ENCODE measurements around the gene TRIP10. TPM values are rescaled to one million over a fixed set of nuclear protein-coding genes. Genes with fewer than 3 reads are reported as not detected.

Gene TRIP10
- total and polyA plus RNA-seq, 4 donors = 3.4 to 9.9 (median 7.4) TPM

- TF ChIP-seq, protein P1, sequence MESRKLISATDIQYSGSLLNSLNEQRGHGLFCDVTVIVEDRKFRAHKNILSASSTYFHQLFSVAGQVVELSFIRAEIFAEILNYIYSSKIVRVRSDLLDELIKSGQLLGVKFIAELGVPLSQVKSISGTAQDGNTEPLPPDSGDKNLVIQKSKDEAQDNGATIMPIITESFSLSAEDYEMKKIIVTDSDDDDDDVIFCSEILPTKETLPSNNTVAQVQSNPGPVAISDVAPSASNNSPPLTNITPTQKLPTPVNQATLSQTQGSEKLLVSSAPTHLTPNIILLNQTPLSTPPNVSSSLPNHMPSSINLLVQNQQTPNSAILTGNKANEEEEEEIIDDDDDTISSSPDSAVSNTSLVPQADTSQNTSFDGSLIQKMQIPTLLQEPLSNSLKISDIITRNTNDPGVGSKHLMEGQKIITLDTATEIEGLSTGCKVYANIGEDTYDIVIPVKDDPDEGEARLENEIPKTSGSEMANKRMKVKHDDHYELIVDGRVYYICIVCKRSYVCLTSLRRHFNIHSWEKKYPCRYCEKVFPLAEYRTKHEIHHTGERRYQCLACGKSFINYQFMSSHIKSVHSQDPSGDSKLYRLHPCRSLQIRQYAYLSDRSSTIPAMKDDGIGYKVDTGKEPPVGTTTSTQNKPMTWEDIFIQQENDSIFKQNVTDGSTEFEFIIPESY (IDR thresholded peaks at IDR 0.05) = no peak
- no peak for TF ChIP-seq HNF4G (IDR thresholded peaks at IDR 0.05)
- TF ChIP-seq GABPA (IDR thresholded peaks at IDR 0.05 in 1 of 2, conservative IDR thresholded peaks at IDR 0.05 in 1 of 2) = no peak
Observed at GRCh38 chr19:6736169-6736916, 3.1 kb upstream of the TRIP10 start (continued).

DNA sequence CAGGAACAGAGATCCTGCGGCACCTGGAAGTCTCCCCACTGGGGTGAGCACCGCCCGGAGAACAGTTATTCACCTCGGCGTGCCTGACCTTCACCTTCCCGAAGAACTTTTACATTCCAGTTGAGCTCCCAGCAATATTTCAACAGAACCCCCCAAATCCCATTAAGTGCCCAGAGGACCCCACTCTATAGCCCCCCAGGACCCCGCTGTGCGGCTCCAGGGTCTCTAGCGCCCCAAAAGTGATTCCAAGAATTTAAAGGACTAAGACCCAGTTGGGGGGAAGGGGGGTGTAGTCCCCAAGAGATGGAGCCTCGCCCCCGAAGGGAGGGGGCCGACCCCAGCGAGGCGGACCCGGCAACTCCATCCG is 2.6 kb upstream of the TRIP10 start:
- H3K9me3 ChIP-seq (ENCODE audit: control insufficient read depth in 4 of 4, low read length in 3 of 4) = no peaks in the 10 kb centered on the region
- no peak for DNase-seq (ENCODE audit: low spot score)
- peak overlapping the region; percentile 79 to 85 for H3K9ac ChIP-seq (ENCODE audit: low read depth in 1 of 2, low read length in 2 of 2)
- H3K4me1 ChIP-seq (ENCODE audit: control insufficient read depth in 4 of 4, insufficient read depth in 4 of 4, low read length in 3 of 4) = peaks cover 10 to 48% (median 35%) of the 10 kb centered on the region in 4 donors
- H3K27ac ChIP-seq (ENCODE audit: low read depth in 1 of 2, low read length in 2 of 2) = peak overlapping the region; percentile 94 to 96
- H3K4me3 ChIP-seq (ENCODE audit: low read depth in 1 of 3, low read length in 3 of 3) = peak overlapping the region; percentile 79 to 92 (median 87)
- WGBS = under 1% methylated on average over 16 of the region's 16 CpGs
- H3K36me3 ChIP-seq (ENCODE audit: control insufficient read depth in 4 of 4, insufficient read depth in 3 of 4, low read depth in 1 of 4, low read length in 3 of 4) = peaks cover 0 to 7% (median 2%) of the 10 kb centered on the region in 4 donors
- no peaks in the 10 kb centered on the region for H3K27me3 ChIP-seq (ENCODE audit: control insufficient read depth in 4 of 4, insufficient read depth in 4 of 4, low read length in 3 of 4)
- peak in 1 of 2 donors; percentile 1 for TF ChIP-seq RXRA (IDR thresholded peaks at IDR 0.05)
- TF ChIP-seq, protein P2, sequence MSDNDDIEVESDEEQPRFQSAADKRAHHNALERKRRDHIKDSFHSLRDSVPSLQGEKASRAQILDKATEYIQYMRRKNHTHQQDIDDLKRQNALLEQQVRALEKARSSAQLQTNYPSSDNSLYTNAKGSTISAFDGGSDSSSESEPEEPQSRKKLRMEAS (IDR thresholded peaks at IDR 0.05) = no peak
- TF ChIP-seq, protein P1 (IDR thresholded peaks at IDR 0.05) = no peak
- TF ChIP-seq, protein P3, sequence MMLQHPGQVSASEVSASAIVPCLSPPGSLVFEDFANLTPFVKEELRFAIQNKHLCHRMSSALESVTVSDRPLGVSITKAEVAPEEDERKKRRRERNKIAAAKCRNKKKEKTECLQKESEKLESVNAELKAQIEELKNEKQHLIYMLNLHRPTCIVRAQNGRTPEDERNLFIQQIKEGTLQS (IDR thresholded peaks at IDR 0.05) = no peak
- TF ChIP-seq, protein P4, sequence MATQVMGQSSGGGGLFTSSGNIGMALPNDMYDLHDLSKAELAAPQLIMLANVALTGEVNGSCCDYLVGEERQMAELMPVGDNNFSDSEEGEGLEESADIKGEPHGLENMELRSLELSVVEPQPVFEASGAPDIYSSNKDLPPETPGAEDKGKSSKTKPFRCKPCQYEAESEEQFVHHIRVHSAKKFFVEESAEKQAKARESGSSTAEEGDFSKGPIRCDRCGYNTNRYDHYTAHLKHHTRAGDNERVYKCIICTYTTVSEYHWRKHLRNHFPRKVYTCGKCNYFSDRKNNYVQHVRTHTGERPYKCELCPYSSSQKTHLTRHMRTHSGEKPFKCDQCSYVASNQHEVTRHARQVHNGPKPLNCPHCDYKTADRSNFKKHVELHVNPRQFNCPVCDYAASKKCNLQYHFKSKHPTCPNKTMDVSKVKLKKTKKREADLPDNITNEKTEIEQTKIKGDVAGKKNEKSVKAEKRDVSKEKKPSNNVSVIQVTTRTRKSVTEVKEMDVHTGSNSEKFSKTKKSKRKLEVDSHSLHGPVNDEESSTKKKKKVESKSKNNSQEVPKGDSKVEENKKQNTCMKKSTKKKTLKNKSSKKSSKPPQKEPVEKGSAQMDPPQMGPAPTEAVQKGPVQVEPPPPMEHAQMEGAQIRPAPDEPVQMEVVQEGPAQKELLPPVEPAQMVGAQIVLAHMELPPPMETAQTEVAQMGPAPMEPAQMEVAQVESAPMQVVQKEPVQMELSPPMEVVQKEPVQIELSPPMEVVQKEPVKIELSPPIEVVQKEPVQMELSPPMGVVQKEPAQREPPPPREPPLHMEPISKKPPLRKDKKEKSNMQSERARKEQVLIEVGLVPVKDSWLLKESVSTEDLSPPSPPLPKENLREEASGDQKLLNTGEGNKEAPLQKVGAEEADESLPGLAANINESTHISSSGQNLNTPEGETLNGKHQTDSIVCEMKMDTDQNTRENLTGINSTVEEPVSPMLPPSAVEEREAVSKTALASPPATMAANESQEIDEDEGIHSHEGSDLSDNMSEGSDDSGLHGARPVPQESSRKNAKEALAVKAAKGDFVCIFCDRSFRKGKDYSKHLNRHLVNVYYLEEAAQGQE (IDR thresholded peaks at IDR 0.05) = no peak
- no peak for TF ChIP-seq YY1 (IDR thresholded peaks at IDR 0.05)
- TF ChIP-seq NR2F2 (IDR thresholded peaks at IDR 0.05) = peak; percentile 16
- TF ChIP-seq SP1 (IDR thresholded peaks at IDR 0.05) = no peak
